IPS DF 6.9 (cell line): ENCODE measurements around the gene LRP10.
A peak's percentile ranks its signal among the peaks of the same experiment; 100 is the strongest.

ENCODE experiments used
- DNase-seq: peaks from one replicate; pipeline ENCODE4 v3.0.0-alpha.2; 2013; ENCODE audit warnings: low read depth, low spot score
- H3K27ac ChIP-seq: one replicate; pipeline ENCODE4 v1.5.1; 2013; ENCODE audit warnings: low read length, control low read depth
- H3K27me3 ChIP-seq: 2 replicates; pipeline ENCODE4 v1.6.1; 2013; ENCODE audit warnings: mild to moderate bottlenecking, low read length; ENCODE audit not compliant: control insufficient read depth, insufficient read depth
- H3K36me3 ChIP-seq: 2 replicates; pipeline ENCODE4 v1.6.1; 2013; ENCODE audit warnings: low read length; ENCODE audit not compliant: control insufficient read depth, insufficient read depth
- H3K4me1 ChIP-seq: 2 replicates; pipeline ENCODE4 v1.6.1; 2013; ENCODE audit warnings: low read length; ENCODE audit not compliant: control insufficient read depth, insufficient read depth
- H3K4me3 ChIP-seq: 2 replicates; pipeline ENCODE4 v1.5.1; 2013; ENCODE audit warnings: mild to moderate bottlenecking, low read length
- H3K9me3 ChIP-seq: 2 replicates; pipeline ENCODE4 v1.6.1; 2013; ENCODE audit warnings: low read length, inconsistent platforms; ENCODE audit not compliant: control insufficient read depth, insufficient read depth
- WGBS: extraction: QIAGEN DNeasy Blood & Tissue Kit; methylation state at CpG from one replicate; pipeline ENCODE4 v1.1.7; 2013; ENCODE audit warnings: mixed read lengths, missing lambda C conversion rate; ENCODE audit not compliant: insufficient read length, insufficient coverage; 5-methylcytosine and 5-hydroxymethylcytosine counted together

Gene LRP10

DNA sequence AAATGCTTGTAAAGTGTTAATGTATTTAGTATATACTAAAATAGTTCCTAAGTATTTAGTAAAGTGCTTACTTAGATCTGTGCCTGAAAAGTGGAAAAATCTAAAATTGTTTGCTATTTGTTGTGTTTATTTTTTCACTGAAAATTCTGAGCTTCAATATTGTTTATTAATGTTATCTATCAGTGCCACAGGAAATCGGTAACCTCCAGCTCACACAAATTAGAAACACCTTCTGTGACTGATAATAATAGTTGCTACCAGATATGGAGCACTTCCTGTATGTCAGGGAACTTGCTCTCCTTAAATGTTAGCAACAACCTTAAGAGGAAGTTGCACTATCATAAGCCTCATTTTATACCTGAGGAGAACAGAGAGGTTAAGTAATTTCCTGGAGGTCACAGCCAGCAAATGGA, 723 bp upstream of the LRP10 start:
- Histone ChIP-seq H3K4me3 (peak overlapping the region; percentile 94; the same call in 1 of the 2 replicates), H3K27me3 (no peaks in the 10 kb centered on the region), H3K4me1 (no peaks in the 10 kb centered on the region), H3K36me3 (peaks cover 5% of the 10 kb centered on the region; the same call in 1 of the 2 replicates), H3K9me3 (no peaks in the 10 kb centered on the region), H3K27ac (no peak overlapping the region)
- no CpG with 5 or more reads among the region's 1 CpG for WGBS
- no peak for DNase-seq

DNA sequence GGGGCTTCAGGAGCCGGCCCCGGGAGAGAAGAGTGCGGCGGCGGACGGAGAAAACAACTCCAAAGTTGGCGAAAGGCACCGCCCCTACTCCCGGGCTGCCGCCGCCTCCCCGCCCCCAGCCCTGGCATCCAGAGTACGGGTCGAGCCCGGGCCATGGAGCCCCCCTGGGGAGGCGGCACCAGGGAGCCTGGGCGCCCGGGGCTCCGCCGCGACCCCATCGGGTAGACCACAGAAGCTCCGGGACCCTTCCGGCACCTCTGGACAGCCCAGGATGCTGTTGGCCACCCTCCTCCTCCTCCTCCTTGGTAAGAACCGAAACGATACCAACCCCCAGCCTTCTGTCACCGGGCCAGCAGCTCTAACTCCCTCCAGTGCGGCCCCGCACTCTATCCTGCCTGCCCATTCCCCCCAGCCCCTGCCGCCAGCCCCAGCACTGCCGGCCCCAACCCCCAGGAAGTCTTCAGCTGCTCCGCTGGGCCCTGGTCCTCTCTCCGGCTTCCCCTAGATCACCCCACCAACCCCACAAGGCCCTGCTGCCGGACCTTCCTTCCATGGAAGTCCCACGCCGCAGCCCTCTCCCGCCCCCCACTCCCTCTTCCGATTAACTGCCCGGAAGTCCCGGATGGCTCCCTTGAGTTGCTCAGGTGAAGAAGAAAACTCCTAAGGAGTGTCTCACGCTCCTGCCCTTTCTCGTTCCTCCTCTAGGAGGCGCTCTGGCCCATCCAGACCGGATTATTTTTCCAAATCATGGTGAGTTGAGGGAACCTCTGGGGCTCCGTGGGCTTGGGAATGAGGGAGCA, 693 bp downstream of the LRP10 start:
- Histone ChIP-seq H3K36me3 (peaks cover 10% of the 10 kb centered on the region; the same call in 1 of the 2 replicates), H3K27me3 (no peaks in the 10 kb centered on the region), H3K9me3 (no peaks in the 10 kb centered on the region), H3K27ac (no peak overlapping the region), H3K4me3 (peak overlapping the region; percentile 94), H3K4me1 (no peaks in the 10 kb centered on the region)
- no peak for DNase-seq
- no CpG with 5 or more reads among the region's 45 CpGs for WGBS

DNA sequence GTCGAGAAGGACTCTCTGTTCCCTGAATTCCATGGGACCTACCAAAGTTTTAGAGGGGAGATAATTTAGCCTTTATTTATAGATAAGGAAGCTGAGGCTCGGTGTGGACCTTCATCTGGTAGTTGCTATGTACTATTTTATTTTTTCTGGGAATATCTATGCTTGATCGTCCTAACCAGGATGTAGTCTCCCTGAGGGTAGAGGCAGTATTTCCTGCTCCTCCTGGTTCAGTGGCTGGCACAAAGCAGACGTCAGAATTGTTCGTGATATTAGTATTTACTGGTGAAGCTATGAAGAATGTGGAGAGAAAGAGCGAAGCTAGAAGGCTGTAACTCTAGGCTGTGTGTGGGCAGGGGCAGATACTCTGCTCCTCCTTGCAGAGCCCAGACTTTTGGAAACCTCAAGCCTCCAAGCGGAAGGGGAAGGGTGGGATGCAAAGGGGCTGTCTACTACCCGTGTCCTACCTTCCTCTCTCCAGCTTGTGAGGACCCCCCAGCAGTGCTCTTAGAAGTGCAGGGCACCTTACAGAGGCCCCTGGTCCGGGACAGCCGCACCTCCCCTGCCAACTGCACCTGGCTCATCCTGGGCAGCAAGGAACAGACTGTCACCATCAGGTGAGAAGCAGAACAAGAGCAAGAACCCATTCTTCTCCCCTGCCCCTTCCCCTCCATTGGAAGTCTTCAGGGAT, 1.4 kb downstream of the LRP10 start:
- no peak for DNase-seq
- Histone ChIP-seq H3K36me3 (peaks cover 10% of the 10 kb centered on the region; the same call in 1 of the 2 replicates), H3K4me1 (no peaks in the 10 kb centered on the region), H3K9me3 (no peaks in the 10 kb centered on the region), H3K27me3 (no peaks in the 10 kb centered on the region), H3K27ac (no peak overlapping the region), H3K4me3 (no peak overlapping the region; the same call in 1 of the 2 replicates)
- WGBS, result no CpG with 5 or more reads among the region's 10 CpGs

DNA sequence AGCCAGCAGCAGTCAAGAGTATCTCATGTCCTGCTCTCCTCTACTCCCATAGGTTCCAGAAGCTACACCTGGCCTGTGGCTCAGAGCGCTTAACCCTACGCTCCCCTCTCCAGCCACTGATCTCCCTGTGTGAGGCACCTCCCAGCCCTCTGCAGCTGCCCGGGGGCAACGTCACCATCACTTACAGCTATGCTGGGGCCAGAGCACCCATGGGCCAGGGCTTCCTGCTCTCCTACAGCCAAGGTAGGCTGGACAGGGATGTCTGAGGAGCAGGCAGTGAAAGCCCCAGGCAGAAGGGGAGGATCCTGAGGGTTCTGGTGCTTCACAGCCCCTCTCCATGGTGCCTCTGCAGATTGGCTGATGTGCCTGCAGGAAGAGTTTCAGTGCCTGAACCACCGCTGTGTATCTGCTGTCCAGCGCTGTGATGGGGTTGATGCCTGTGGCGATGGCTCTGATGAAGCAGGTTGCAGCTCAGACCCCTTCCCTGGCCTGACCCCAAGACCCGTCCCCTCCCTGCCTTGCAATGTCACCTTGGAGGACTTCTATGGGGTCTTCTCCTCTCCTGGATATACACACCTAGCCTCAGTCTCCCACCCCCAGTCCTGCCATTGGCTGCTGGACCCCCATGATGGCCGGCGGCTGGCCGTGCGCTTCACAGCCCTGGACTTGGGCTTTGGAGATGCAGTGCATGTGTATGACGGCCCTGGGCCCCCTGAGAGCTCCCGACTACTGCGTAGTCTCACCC, 3.6 kb downstream of the LRP10 start:
- Histone ChIP-seq H3K27me3 (no peaks in the 10 kb centered on the region), H3K4me1 (no peaks in the 10 kb centered on the region), H3K4me3 (no peak overlapping the region), H3K9me3 (no peaks in the 10 kb centered on the region), H3K36me3 (peaks cover 10% of the 10 kb centered on the region; the same call in 1 of the 2 replicates), H3K27ac (no peak overlapping the region)
- DNase-seq, result no peak
- no CpG with 5 or more reads among the region's 15 CpGs for WGBS

DNA sequence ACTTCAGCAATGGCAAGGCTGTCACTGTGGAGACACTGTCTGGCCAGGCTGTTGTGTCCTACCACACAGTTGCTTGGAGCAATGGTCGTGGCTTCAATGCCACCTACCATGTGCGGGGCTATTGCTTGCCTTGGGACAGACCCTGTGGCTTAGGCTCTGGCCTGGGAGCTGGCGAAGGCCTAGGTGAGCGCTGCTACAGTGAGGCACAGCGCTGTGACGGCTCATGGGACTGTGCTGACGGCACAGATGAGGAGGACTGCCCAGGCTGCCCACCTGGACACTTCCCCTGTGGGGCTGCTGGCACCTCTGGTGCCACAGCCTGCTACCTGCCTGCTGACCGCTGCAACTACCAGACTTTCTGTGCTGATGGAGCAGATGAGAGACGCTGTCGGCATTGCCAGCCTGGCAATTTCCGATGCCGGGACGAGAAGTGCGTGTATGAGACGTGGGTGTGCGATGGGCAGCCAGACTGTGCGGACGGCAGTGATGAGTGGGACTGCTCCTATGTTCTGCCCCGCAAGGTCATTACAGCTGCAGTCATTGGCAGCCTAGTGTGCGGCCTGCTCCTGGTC, 4.3 kb downstream of the LRP10 start:
- H3K4me3 ChIP-seq, result no peak overlapping the region
- peaks cover 10% of the 10 kb centered on the region; the same call in 1 of the 2 replicates for H3K36me3 ChIP-seq
- no peak for DNase-seq
- no peaks in the 10 kb centered on the region for H3K4me1 ChIP-seq
- no peaks in the 10 kb centered on the region for H3K27me3 ChIP-seq
- no CpG with 5 or more reads among the region's 20 CpGs for WGBS
- H3K27ac ChIP-seq, result no peak overlapping the region
- no peaks in the 10 kb centered on the region for H3K9me3 ChIP-seq

DNA sequence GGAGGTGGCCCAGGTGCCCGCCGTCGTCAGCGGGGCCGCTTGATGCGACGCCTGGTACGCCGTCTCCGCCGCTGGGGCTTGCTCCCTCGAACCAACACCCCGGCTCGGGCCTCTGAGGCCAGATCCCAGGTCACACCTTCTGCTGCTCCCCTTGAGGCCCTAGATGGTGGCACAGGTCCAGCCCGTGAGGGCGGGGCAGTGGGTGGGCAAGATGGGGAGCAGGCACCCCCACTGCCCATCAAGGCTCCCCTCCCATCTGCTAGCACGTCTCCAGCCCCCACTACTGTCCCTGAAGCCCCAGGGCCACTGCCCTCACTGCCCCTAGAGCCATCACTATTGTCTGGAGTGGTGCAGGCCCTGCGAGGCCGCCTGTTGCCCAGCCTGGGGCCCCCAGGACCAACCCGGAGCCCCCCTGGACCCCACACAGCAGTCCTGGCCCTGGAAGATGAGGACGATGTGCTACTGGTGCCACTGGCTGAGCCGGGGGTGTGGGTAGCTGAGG, 5.5 kb downstream of the LRP10 start:
- Histone ChIP-seq H3K27ac (no peak overlapping the region), H3K4me3 (no peak overlapping the region), H3K27me3 (no peaks in the 10 kb centered on the region), H3K4me1 (no peaks in the 10 kb centered on the region), H3K9me3 (no peaks in the 10 kb centered on the region), H3K36me3 (peaks cover 10% of the 10 kb centered on the region; the same call in 1 of the 2 replicates)
- WGBS, result no CpG with 5 or more reads among the region's 22 CpGs
- no peak for DNase-seq

DNA sequence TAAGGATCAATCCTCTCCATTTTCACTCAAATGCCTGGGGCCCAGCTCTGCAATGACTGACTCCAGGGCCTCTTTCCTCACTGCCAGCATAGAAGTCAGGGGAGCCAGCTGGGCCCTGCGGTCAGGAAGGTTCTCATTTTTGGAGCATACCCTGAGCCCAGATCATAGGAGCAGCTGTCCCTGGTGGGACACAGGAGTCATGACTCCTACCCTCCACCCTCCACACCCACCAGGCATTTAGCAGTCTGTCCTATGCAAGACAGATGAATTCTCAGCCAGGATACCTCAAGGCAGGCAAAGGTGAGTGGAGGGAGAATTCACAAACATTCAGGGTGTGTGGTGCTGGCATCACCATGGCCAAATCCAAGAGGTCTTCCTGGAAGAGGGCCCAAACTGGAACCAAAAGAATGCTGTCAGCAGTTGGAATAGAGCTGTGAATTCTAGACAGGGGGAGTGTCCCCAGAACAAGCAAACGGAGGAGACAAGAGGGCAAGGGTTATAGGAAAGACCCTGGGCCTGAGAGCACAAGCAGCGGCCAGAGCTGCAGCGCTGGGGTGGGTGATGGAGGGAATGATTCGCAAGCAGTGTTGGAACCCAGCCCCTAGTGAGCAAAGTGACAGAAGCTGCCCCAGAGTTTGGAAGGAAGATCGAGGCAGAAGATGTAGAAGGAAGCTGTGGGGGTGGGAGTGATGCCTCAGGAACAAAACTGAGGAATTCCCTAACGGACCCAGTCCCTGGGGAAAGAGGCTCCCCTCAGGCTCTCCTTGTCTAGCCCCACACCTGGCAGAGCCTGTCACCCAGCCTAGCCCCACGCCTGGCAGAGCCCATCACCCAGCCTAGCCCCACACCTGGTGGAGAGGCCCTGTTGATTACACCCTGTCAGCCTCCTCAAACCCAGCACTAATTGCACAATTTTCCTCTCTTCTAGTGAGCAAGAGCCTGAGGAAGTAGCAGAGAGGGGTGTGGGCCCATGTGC, 7.0 kb downstream of the LRP10 start:
- Histone ChIP-seq H3K4me3 (no peak overlapping the region), H3K27ac (no peak overlapping the region), H3K9me3 (no peaks in the 10 kb centered on the region), H3K4me1 (peaks cover 7% of the 10 kb centered on the region; the same call in 1 of the 2 replicates), H3K27me3 (no peaks in the 10 kb centered on the region), H3K36me3 (peaks cover 10% of the 10 kb centered on the region; the same call in 1 of the 2 replicates)
- no peak for DNase-seq
- WGBS, result no CpG with 5 or more reads among the region's 8 CpGs

DNA sequence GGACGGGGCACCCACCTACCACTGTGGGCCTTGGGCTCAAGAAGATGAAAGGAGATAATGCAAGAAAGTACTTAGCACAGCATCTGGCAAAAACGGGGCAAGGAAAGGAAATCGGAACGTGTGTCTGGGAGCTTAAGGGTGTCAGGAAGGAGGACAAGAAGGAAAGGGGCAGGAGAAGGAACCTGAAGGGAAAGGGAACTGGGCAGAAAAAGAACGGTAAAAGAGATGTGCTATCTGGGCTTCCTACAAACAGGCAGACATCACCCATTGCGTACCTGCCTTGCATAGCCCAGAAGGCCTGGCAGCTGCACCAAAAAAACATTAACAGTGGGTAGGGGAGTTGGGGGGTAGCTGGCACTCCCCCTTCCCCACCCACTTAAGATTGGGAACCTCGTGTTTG, 10.5 kb downstream of the LRP10 start:
- H3K4me3 ChIP-seq, result no peak overlapping the region
- no peaks in the 10 kb centered on the region for H3K27me3 ChIP-seq
- DNase-seq, result no peak
- H3K27ac ChIP-seq, result no peak overlapping the region
- H3K4me1 ChIP-seq, result peaks cover 7% of the 10 kb centered on the region; the same call in 1 of the 2 replicates
- no CpG with 5 or more reads among the region's 7 CpGs for WGBS
- H3K36me3 ChIP-seq, result no peaks in the 10 kb centered on the region; the same call in 1 of the 2 replicates
- H3K9me3 ChIP-seq, result no peaks in the 10 kb centered on the region

DNA sequence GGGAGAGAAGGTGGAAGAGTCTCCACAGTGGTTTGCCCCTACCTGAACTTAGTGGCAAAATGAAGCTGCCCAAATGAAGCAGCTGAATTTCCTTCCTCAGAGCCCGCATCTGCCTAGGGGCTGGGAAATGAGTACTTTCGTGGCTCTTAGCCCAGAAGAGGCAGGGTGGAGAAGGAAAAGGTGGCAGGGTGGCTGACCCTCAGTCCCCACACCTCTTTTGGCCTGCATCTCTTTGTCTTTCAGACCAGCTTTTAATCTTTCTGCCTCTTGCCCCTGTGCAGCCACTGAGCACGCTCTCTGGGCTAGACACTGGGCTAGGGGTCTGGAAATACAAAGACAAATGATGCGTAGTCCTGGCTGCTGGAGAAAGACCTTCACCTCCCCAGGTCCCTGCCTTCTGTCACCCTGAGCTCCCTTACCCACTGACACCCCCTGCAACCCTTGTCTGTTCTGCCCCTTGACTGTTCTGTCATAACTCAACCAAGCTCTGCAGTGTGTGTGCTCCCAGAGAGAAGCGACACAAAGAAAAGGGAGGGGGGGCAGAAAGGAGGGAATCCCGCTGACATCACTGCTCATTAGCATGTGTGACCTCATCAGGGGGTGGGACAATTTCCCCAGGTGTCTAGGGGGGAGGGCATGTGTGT, 11.1 kb downstream of the LRP10 start:
- DNase-seq, result no peak
- Histone ChIP-seq H3K27ac (no peak overlapping the region), H3K4me1 (peaks cover 7% of the 10 kb centered on the region; the same call in 1 of the 2 replicates), H3K27me3 (no peaks in the 10 kb centered on the region), H3K4me3 (no peak overlapping the region; the same call in 1 of the 2 replicates), H3K36me3 (no peaks in the 10 kb centered on the region), H3K9me3 (no peaks in the 10 kb centered on the region)
- WGBS, result no CpG with 5 or more reads among the region's 6 CpGs
